NCI-H1417 (cell line): ENCODE results near the gene C22orf31.

Source experiments
- DNase-seq, 3 experiments: peaks; one replicate each; lab custom pipeline; 2025; lab: John Stamatoyannopoulos, UW

Gene C22orf31

GRCh38 chr22:29081517-29082236 lies 20.0 kb upstream of the C22orf31 start:
- no peak for DNase-seq

- DNase-seq, result peak in 1 of 3 experiments; percentile 62
Measured at GRCh38 chr22:29080106-29080975, 18.7 kb upstream of the C22orf31 start.

GRCh38 chr22:29079218-29079901 lies 17.7 kb upstream of the C22orf31 start:
- DNase-seq, result peak; percentile 61 to 89 (median 83)

GRCh38 chr22:29078869-29079207 lies 17.2 kb upstream of the C22orf31 start:
- DNase-seq, result no peak

- DNase-seq, result no peak
Measured at GRCh38 chr22:29078036-29078868, 16.6 kb upstream of the C22orf31 start.

GRCh38 chr22:29074276-29074772 lies 12.7 kb upstream of the C22orf31 start:
- no peak for DNase-seq

GRCh38 chr22:29073618-29074275 lies 12.1 kb upstream of the C22orf31 start:
- DNase-seq, result no peak

GRCh38 chr22:29072979-29073617 lies 11.5 kb upstream of the C22orf31 start, which contains the start of gene KREMEN1:
TSS of gene KREMEN1 (plus strand) at chr22:29073035. CDS start at chr22:29073131, 96 bp downstream.
- no peak for DNase-seq

GRCh38 chr22:29072193-29072978 lies 10.8 kb upstream of the C22orf31 start:
- peak; percentile 57 to 82 (median 66) for DNase-seq

GRCh38 chr22:29071261-29072045 lies 9.8 kb upstream of the C22orf31 start:
- DNase-seq, result peak in 2 of 3 experiments; percentile 40 to 41

GRCh38 chr22:29070490-29070889 lies 8.9 kb upstream of the C22orf31 start:
- DNase-seq, result no peak

- no peak for DNase-seq
Measured at GRCh38 chr22:29069463-29069862, 7.8 kb upstream of the C22orf31 start.

GRCh38 chr22:29065468-29066190 lies 4.0 kb upstream of the C22orf31 start:
- no peak for DNase-seq

- DNase-seq, result no peak
Measured at GRCh38 chr22:29062286-29062821, 723 bp upstream of the C22orf31 start.

GRCh38 chr22:29060931-29061330 lies 700 bp downstream of the C22orf31 start:
- no peak for DNase-seq

GRCh38 chr22:29060251-29060869 lies 1.3 kb downstream of the C22orf31 start:
- DNase-seq, result no peak

GRCh38 chr22:29056472-29056871 lies 5.2 kb downstream of the C22orf31 start:
- DNase-seq, result no peak
